DOHH2 (cell line): Measurements from ENCODE around the gene ZFP92.

Experiments used
- EZH2phosphoT487 ChIP-seq: fragments of 200-600 bp; sonication (generic); IDR thresholded peaks from 2 replicates; pipeline ENCODE4 v1.6.1; 2017; ENCODE audit warnings: borderline replicate concordance, mild to moderate bottlenecking, antibody characterized with exemption, low read length, moderate library complexity, mixed read lengths
- TF ChIP-seq, protein P1 (sequence below): fragments of 200-600 bp; sonication (generic); IDR thresholded peaks from one replicate; pipeline ENCODE4 v1.5.1; 2014; ENCODE audit warnings: antibody characterized with exemption, mild to moderate bottlenecking, low read depth, low read length; ENCODE audit not compliant: poor library complexity, severe bottlenecking

DNA sequence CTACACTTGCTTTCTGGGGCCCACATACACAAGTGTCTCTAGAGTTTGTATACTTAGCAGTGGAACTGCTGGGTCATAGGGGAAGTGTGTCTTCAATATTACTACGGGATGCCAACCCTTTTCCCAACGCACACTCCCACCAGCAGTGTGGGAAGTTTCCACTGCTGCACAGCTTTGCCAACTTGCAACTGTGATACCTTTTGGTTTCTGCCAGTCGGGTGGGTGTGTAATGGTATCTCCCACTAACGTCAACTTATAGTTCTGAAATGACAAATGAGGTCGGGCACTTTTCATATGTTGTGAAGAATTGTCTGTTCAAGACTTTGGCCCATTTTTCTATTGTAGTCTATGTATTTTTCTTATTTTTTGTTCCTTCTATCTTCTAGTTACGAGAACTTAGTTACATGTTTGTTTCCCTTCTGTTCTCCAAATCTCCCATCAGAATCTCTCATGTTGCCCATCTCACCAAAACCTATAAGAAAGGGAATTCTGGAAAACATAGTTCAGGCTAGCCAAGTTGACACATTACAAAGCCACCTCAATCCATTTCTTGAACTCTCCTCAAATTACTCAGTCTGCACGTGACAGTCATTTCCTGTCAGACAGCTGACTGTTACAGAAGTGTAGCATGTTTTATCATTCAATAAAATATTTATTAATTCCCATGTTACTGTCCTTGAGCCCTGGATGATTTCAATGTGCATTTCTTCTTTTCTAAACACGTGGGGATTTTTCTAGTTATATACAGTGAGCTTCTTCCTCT, 40.8 kb upstream of the ZFP92 start:
- TF ChIP-seq, protein P1, sequence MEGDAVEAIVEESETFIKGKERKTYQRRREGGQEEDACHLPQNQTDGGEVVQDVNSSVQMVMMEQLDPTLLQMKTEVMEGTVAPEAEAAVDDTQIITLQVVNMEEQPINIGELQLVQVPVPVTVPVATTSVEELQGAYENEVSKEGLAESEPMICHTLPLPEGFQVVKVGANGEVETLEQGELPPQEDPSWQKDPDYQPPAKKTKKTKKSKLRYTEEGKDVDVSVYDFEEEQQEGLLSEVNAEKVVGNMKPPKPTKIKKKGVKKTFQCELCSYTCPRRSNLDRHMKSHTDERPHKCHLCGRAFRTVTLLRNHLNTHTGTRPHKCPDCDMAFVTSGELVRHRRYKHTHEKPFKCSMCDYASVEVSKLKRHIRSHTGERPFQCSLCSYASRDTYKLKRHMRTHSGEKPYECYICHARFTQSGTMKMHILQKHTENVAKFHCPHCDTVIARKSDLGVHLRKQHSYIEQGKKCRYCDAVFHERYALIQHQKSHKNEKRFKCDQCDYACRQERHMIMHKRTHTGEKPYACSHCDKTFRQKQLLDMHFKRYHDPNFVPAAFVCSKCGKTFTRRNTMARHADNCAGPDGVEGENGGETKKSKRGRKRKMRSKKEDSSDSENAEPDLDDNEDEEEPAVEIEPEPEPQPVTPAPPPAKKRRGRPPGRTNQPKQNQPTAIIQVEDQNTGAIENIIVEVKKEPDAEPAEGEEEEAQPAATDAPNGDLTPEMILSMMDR: no peak
- TF ChIP-seq EZH2phosphoT487: no peak
